Glutamatergic neuron (in vitro differentiated cells): ENCODE measurements around the gene CACNB2. TPM values are rescaled to one million over a fixed set of nuclear protein-coding genes. Genes with fewer than 3 reads are reported as not detected.
"Not testable (repeated sequence)": the region's sequence is repeated elsewhere in the genome, so short reads cannot be mapped to it uniquely, and the experiment has no call there.

Experiments
- DNase-seq: peaks from one replicate; pipeline ENCODE4 v3.0.0; 2022
- H3K27ac Mint-ChIP-seq: one replicate; pipeline ENCODE4 v1.8.0; 2020; ENCODE audit warnings: mild to moderate bottlenecking, mixed read lengths, inconsistent platforms; ENCODE audit not compliant: unreplicated experiment
- H3K27me3 Mint-ChIP-seq: one replicate; pipeline ENCODE4 v1.8.0; 2020; ENCODE audit warnings: mild to moderate bottlenecking, moderate library complexity, mixed read lengths, inconsistent platforms; ENCODE audit not compliant: unreplicated experiment
- H3K36me3 Mint-ChIP-seq: one replicate; pipeline ENCODE4 v1.8.0; 2020; ENCODE audit warnings: mild to moderate bottlenecking, mixed read lengths, inconsistent platforms; ENCODE audit not compliant: unreplicated experiment
- H3K4me1 Mint-ChIP-seq: one replicate; pipeline ENCODE4 v1.8.0; 2020; ENCODE audit warnings: mild to moderate bottlenecking, low read depth, mixed read lengths, inconsistent platforms; ENCODE audit not compliant: unreplicated experiment
- H3K4me3 Mint-ChIP-seq: one replicate; pipeline ENCODE4 v1.8.0; 2020; ENCODE audit warnings: mild to moderate bottlenecking, mixed read lengths, inconsistent platforms; ENCODE audit not compliant: unreplicated experiment
- H3K9me3 Mint-ChIP-seq: one replicate; pipeline ENCODE4 v1.8.0; 2020; ENCODE audit warnings: mild to moderate bottlenecking, moderate library complexity, mixed read lengths, inconsistent platforms; ENCODE audit not compliant: unreplicated experiment
- CTCF ChIP-seq: fragments of 200-600 bp; sonication (generic); IDR thresholded peaks from one replicate; pipeline ENCODE4 v1.5.0; 2021; ENCODE audit not compliant: partially characterized antibody, unreplicated experiment
- total RNA-seq: library from RNA; stranded (reverse); fragmentation: NEBNext Ultra II Directional; extraction: Animal tissue kit (Norgen Biotek cat#: 25700); gene quantifications from one replicate; pipeline ENCODE4 v1.2.1, GENCODE V29; 2021; ENCODE audit not compliant: unreplicated experiment

CACNB2 gene
- total RNA-seq, 1 donor from 2014 or later = 3.2 TPM

DNA sequence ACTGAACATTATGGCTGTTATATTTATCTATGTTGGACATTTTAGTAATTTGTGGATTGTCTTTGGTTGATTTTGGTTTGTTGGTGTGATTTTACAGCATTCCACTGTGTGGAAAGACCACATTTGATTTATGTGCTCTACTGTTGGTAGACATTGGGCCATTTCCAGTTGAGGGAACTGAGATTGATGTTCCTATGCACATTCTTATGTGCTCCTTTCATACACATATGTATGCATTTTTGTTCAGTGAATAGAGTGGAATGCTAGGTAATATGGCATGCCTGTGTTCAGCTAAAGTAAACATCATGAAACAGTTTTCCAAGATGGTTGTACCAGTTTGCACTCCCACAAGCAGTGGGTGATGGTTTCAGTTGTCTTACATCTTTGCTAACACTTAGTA, 15.1 kb downstream of the CACNB2 start:
- TF ChIP-seq CTCF = no peak
- H3K27me3 Mint-ChIP-seq = no peaks in the 10 kb centered on the region
- no peak overlapping the region for H3K27ac Mint-ChIP-seq

GRCh38 chr10:18156797-18157196, 16.6 kb downstream of the CACNB2 start:
- not testable (repeated sequence) for DNase-seq, H3K27ac Mint-ChIP-seq, H3K27me3 Mint-ChIP-seq, H3K36me3 Mint-ChIP-seq, H3K4me3 Mint-ChIP-seq, H3K9me3 Mint-ChIP-seq, H3K4me1 Mint-ChIP-seq

More for the DNA sequence above, 15.1 kb downstream of the CACNB2 start:
- H3K4me3 Mint-ChIP-seq = no peak overlapping the region
- no peaks in the 10 kb centered on the region for H3K36me3 Mint-ChIP-seq
- no peaks in the 10 kb centered on the region for H3K9me3 Mint-ChIP-seq
- no peak for DNase-seq
- H3K4me1 Mint-ChIP-seq = no peaks in the 10 kb centered on the region

GRCh38 chr10:18157881-18158280, 17.7 kb downstream of the CACNB2 start:
- no peaks in the 10 kb centered on the region for H3K9me3 Mint-ChIP-seq
- H3K4me3 Mint-ChIP-seq = no peak overlapping the region
- H3K36me3 Mint-ChIP-seq = no peaks in the 10 kb centered on the region
- H3K4me1 Mint-ChIP-seq = no peaks in the 10 kb centered on the region
- TF ChIP-seq CTCF = no peak
- no peak for DNase-seq
- H3K27ac Mint-ChIP-seq = no peak overlapping the region
- no peaks in the 10 kb centered on the region for H3K27me3 Mint-ChIP-seq

DNA sequence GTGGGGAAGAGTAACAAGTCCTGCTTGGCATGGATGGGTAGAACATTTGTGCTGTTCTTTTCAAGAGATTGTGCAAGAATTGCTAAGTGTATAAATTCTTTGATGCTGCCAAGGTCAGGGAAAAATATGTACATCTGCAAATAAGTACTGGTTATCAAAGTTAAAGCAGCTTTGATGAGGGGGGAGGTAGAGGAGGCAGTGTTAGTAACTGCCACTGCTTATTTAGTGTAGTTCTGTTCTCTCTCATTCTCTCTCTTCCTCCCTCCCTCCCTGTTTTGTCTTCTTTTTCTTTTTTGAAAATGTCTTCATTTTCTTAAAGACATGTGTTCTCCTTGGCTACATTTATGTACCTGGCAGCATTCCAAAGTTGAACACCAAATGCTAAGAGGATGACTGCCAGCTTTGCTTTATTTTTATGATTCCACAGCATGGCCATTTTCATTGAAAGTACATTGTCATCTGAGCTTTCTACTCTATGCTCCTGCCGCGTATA, 18.6 kb downstream of the CACNB2 start:
- Mint-ChIP-seq H3K27ac (no peak overlapping the region), H3K27me3 (no peaks in the 10 kb centered on the region), H3K4me3 (no peak overlapping the region), H3K36me3 (no peaks in the 10 kb centered on the region), H3K4me1 (no peaks in the 10 kb centered on the region), H3K9me3 (no peaks in the 10 kb centered on the region)
- no peak for TF ChIP-seq CTCF
- DNase-seq = no peak

DNA sequence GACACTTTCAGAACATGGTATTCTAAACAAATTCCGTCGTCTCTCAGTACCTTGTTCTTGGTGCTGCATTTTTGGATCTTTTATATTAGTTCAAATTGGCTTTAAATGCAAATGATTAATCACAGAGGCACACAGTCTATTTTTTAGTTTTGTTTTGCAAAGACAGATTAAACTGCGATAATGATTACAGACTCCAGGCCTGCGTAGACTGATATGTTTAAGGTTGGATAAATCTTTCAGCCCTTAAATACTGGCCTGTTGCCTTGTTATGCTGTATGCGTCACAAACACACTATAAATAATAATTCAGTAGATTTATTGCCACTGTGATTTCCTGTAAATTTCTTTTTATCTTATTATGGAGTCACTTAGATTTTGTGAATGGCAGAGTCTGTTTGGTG, 19.3 kb downstream of the CACNB2 start:
- H3K36me3 Mint-ChIP-seq = no peaks in the 10 kb centered on the region
- no peaks in the 10 kb centered on the region for H3K27me3 Mint-ChIP-seq
- no peak for DNase-seq
- H3K4me3 Mint-ChIP-seq = no peak overlapping the region
- no peak for TF ChIP-seq CTCF
- H3K27ac Mint-ChIP-seq = no peak overlapping the region
- H3K4me1 Mint-ChIP-seq = no peaks in the 10 kb centered on the region
- H3K9me3 Mint-ChIP-seq = no peaks in the 10 kb centered on the region

GRCh38 chr10:18162021-18162627, 21.9 kb downstream of the CACNB2 start:
- Mint-ChIP-seq H3K9me3 (peaks cover 2% of the 10 kb centered on the region), H3K4me1 (no peaks in the 10 kb centered on the region), H3K4me3 (no peak overlapping the region), H3K27ac (no peak overlapping the region), H3K27me3 (no peaks in the 10 kb centered on the region), H3K36me3 (no peaks in the 10 kb centered on the region)
- no peak for DNase-seq
- no peak for TF ChIP-seq CTCF
